ENCODE results near the gene PLEKHA3.
"Not testable (repeated sequence)": the region's sequence is repeated elsewhere in the genome, so short reads cannot be mapped to it uniquely, and the experiment has no call there.

PLEKHA3 gene

GRCh38 chr2:178480227-178481181 is at the start of gene PLEKHA3:
TSS of gene PLEKHA3 (plus strand) at chr2:178480457. CDS start at chr2:178480870, 413 bp downstream.
- DNase-seq (ENCODE audit: low read depth in 2 of 2), result peak; percentile 55 to 77

GRCh38 chr2:178436662-178437061 is 43.6 kb upstream of the PLEKHA3 start:
- DNase-seq (ENCODE audit: low read depth in 2 of 2), result no peak

- no peak for DNase-seq (ENCODE audit: low read depth in 2 of 2)
These were observed 38.8 kb upstream of the PLEKHA3 start for GRCh38 chr2:178441426-178441825.

GRCh38 chr2:178448968-178449661 is 31.1 kb upstream of the PLEKHA3 start:
- DNase-seq (ENCODE audit: low read depth in 2 of 2), result no peak

GRCh38 chr2:178449700-178450523 is 30.3 kb upstream of the PLEKHA3 start:
- DNase-seq (ENCODE audit: low read depth in 2 of 2), result no peak

GRCh38 chr2:178450524-178450773 is 29.8 kb upstream of the PLEKHA3 start:
- DNase-seq (ENCODE audit: low read depth in 2 of 2), result no peak

GRCh38 chr2:178450774-178451525 is 29.3 kb upstream of the PLEKHA3 start, which contains the start of the genes PJVK and PRKRA:
TSS of gene PJVK (plus strand) at chr2:178451378. CDS start at chr2:178453410, 2,032 bp downstream.
TSS of gene PRKRA (minus strand) at chr2:178451175. CDS start at chr2:178451030, 145 bp downstream.
- DNase-seq (ENCODE audit: low read depth in 2 of 2), result peak; percentile 93 to 94

- DNase-seq (ENCODE audit: low read depth in 2 of 2), result no peak
These were observed 27.9 kb upstream of the PLEKHA3 start for GRCh38 chr2:178452334-178452733.

GRCh38 chr2:178452870-178453269 is 27.4 kb upstream of the PLEKHA3 start:
- DNase-seq (ENCODE audit: low read depth in 2 of 2), result no peak

GRCh38 chr2:178455947-178456346 is 24.3 kb upstream of the PLEKHA3 start:
- DNase-seq (ENCODE audit: low read depth in 2 of 2), result no peak

GRCh38 chr2:178457390-178457886 is 22.8 kb upstream of the PLEKHA3 start:
- DNase-seq (ENCODE audit: low read depth in 2 of 2), result no peak

GRCh38 chr2:178469219-178469849 is 10.9 kb upstream of the PLEKHA3 start:
- no peak for DNase-seq (ENCODE audit: low read depth in 2 of 2)

- not testable (repeated sequence) for DNase-seq (ENCODE audit: low read depth in 2 of 2)
These were observed 8.9 kb upstream of the PLEKHA3 start for GRCh38 chr2:178471313-178471712.

- DNase-seq (ENCODE audit: low read depth in 2 of 2), result no peak
These were observed 6.9 kb upstream of the PLEKHA3 start for GRCh38 chr2:178473373-178473772.

- no peak for DNase-seq (ENCODE audit: low read depth in 2 of 2)
These were observed 6.3 kb upstream of the PLEKHA3 start for GRCh38 chr2:178473931-178474330.

- no peak for DNase-seq (ENCODE audit: low read depth in 2 of 2)
These were observed 5.7 kb upstream of the PLEKHA3 start for GRCh38 chr2:178474560-178474959.

- DNase-seq (ENCODE audit: low read depth in 2 of 2), result no peak
These were observed 3.8 kb upstream of the PLEKHA3 start for GRCh38 chr2:178476477-178476876.

GRCh38 chr2:178477443-178478129 is 2.7 kb upstream of the PLEKHA3 start:
- no peak for DNase-seq (ENCODE audit: low read depth in 2 of 2)

- peak in 1 of 2 experiments; percentile 6 for DNase-seq (ENCODE audit: low read depth in 2 of 2)
These were observed 2.2 kb upstream of the PLEKHA3 start for GRCh38 chr2:178478130-178478438.
